Neural crest cell (in vitro differentiated cells): ENCODE results near the gene ADCY9. TPM values are rescaled to one million over a fixed set of nuclear protein-coding genes. Genes with fewer than 3 reads are reported as not detected.
"Not testable (repeated sequence)": the region's sequence is repeated elsewhere in the genome, so short reads cannot be mapped to it uniquely, and the experiment has no call there.

Experiments used
- DNase-seq: peaks from one replicate; pipeline ENCODE4 v3.0.0; 2021; ENCODE audit warnings: low read depth, mixed read lengths, low spot score
- H3K27ac Mint-ChIP-seq: one replicate; pipeline ENCODE4 v1.8.0; 2021; ENCODE audit warnings: mild to moderate bottlenecking, mixed read lengths; ENCODE audit not compliant: unreplicated experiment
- H3K27me3 Mint-ChIP-seq: 2 replicates; pipeline ENCODE4 v1.8.0; 2021; ENCODE audit warnings: low read depth, mild to moderate bottlenecking, mixed read lengths
- H3K36me3 Mint-ChIP-seq: 2 replicates; pipeline ENCODE4 v1.8.0; 2021; ENCODE audit warnings: low read depth, mild to moderate bottlenecking, mixed read lengths
- H3K4me1 Mint-ChIP-seq: 2 replicates; pipeline ENCODE4 v1.8.0; 2021; ENCODE audit warnings: mixed read lengths
- H3K4me3 Mint-ChIP-seq: one replicate; pipeline ENCODE4 v1.8.0; 2021; ENCODE audit warnings: mild to moderate bottlenecking, mixed read lengths
- H3K9me3 Mint-ChIP-seq: 2 replicates; pipeline ENCODE4 v1.8.0; 2021; ENCODE audit warnings: mixed read lengths
- CTCF ChIP-seq: fragments of 200-600 bp; sonication (generic); conservative IDR thresholded peaks from 2 replicates; pipeline ENCODE4 v1.5.0; 2021; ENCODE audit warnings: antibody characterized with exemption, mild to moderate bottlenecking
- total RNA-seq: library from RNA; stranded (reverse); gene quantifications from 2 replicates; pipeline ENCODE4 v1.2.1, GENCODE V29; 2021

Gene ADCY9
- total RNA-seq, 1 donor from 2014 or later, result 11.6 TPM

- H3K4me3 Mint-ChIP-seq, result no peak overlapping the region
- DNase-seq, result no peak
- peaks cover 9% of the 10 kb centered on the region for H3K27me3 Mint-ChIP-seq
- H3K36me3 Mint-ChIP-seq, result no peaks in the 10 kb centered on the region
- H3K27ac Mint-ChIP-seq, result no peak overlapping the region
- no peak for TF ChIP-seq CTCF
- H3K9me3 Mint-ChIP-seq, result no peaks in the 10 kb centered on the region
- H3K4me1 Mint-ChIP-seq, result no peaks in the 10 kb centered on the region
Observed at GRCh38 chr16:3953728-3954410, 162.4 kb downstream of the ADCY9 start.

- DNase-seq, result no peak
- no peak for TF ChIP-seq CTCF
- H3K27ac Mint-ChIP-seq, result no peak overlapping the region
- no peak overlapping the region for H3K4me3 Mint-ChIP-seq
- no peaks in the 10 kb centered on the region for H3K36me3 Mint-ChIP-seq
- H3K9me3 Mint-ChIP-seq, result no peaks in the 10 kb centered on the region
- H3K4me1 Mint-ChIP-seq, result no peaks in the 10 kb centered on the region
- peaks cover 9% of the 10 kb centered on the region for H3K27me3 Mint-ChIP-seq
Observed at GRCh38 chr16:3952737-3953131, 163.5 kb downstream of the ADCY9 start.

- Mint-ChIP-seq H3K36me3 (no peaks in the 10 kb centered on the region), H3K9me3 (no peaks in the 10 kb centered on the region), H3K4me1 (no peaks in the 10 kb centered on the region), H3K27ac (no peak overlapping the region), H3K4me3 (no peak overlapping the region), H3K27me3 (peaks cover 6% of the 10 kb centered on the region)
- TF ChIP-seq CTCF, result no peak
- DNase-seq, result no peak
Observed at GRCh38 chr16:3951861-3952736, 164.1 kb downstream of the ADCY9 start.

- H3K27ac Mint-ChIP-seq, H3K27me3 Mint-ChIP-seq, H3K36me3 Mint-ChIP-seq, H3K4me3 Mint-ChIP-seq, DNase-seq, H3K4me1 Mint-ChIP-seq, H3K9me3 Mint-ChIP-seq: not testable (repeated sequence)
Observed at GRCh38 chr16:3951380-3951779, 164.9 kb downstream of the ADCY9 start.

- no peaks in the 10 kb centered on the region for H3K27me3 Mint-ChIP-seq
- H3K36me3 Mint-ChIP-seq, result no peaks in the 10 kb centered on the region
- TF ChIP-seq CTCF, result no peak
- H3K27ac Mint-ChIP-seq, result no peak overlapping the region
- no peaks in the 10 kb centered on the region for H3K4me1 Mint-ChIP-seq
- no peak for DNase-seq
- H3K4me3 Mint-ChIP-seq, result no peak overlapping the region
- H3K9me3 Mint-ChIP-seq, result no peaks in the 10 kb centered on the region
Observed at GRCh38 chr16:3950343-3951193, 165.7 kb downstream of the ADCY9 start.
